NCI-H1436 (cell line): Measurements from ENCODE around the gene CELA3A.
"Not testable (repeated sequence)": the region's sequence is repeated elsewhere in the genome, so short reads cannot be mapped to it uniquely, and the experiment has no call there.

Experiments used
- DNase-seq: peaks from one replicate; lab custom pipeline; 2025; lab: John Stamatoyannopoulos, UW

The CELA3A gene

GRCh38 chr1:22018583-22019559, 17.4 kb downstream of the CELA3A start:
- DNase-seq = no peak

DNA sequence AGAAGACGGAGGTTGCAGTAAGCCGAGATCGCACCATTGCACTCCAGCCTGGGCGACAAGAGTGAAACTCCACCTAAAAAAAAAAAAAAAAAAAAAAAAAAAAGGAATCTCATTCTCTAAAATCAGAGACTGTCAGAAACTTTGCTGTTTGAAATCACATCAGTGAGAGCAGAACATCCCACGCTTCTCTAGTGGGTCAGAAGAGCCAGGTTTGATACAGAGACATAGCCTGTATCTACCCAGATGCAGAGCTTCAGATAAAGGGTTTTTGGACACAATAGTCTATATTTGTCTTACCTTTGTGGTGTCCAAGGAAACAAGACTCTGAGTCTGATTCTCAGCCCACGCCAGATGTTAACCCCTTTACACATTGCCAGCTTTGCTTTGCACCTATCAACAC, 19.6 kb downstream of the CELA3A start:
- DNase-seq = no peak

DNA sequence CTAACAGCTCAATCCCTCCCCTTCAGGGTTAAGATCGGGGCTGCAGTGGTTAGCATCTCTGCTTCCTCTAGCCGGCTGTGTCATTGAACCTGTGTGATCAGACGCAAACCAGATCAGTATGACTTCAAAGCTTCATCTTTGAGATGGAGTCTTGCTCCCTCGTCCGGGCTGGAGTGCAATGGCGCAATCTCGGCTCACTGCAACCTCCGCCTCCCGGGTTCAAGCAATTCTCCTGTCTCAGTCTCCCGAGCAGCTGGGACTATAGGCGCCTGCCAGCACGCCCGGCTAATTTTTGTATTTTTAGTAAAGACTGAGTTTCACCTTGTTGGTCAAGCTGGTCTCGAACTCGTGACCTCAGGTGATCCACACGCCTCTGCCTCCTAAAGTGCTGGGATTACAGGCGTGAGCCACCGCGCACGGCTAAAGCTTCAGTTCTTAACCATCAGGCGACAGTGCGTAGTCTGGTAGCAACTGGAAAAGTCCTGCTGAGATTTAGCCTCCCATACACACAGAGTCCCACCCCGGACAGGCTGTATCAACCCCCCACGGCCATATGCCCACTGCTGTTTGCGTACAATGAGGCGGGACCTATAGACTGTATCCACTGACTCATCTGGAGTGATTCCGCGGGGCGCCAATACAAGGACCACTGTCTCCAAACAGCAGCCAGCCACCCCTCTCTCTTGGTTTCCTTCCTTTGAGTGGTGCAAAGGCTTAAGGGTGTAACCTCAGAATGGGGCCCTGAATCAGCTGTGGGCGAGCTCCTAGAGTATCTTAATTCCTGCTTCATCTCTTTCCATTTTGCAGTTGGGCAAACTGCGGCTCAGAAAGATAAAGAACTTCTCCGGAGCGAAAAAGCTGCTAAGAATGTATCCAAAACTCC, 23.3 kb downstream of the CELA3A start:
- peak; percentile 62 for DNase-seq

- DNase-seq = peak; percentile 90
Measured at GRCh38 chr1:22025368-22026155, 24.1 kb downstream of the CELA3A start.

DNA sequence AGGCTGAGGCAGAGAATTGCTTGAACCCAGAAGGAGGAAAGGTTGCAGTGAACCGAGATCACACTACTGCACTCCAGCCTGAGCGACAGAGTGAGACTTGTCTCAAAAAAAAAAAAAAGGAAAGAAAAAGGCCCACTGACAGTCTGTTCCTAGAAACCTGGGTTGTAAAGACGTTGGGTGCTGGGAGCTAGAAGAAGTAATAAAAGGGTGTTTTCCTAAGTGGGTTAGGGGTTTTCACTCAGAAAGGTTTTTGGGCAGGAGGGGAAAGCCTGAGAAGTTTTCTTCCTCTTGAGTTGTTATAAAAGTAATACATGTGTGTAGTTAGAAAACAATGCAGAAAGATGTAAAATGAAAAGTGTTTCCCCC, 25.4 kb downstream of the CELA3A start:
- DNase-seq = no peak

GRCh38 chr1:22030057-22030456, 28.6 kb downstream of the CELA3A start:
- no peak for DNase-seq

DNA sequence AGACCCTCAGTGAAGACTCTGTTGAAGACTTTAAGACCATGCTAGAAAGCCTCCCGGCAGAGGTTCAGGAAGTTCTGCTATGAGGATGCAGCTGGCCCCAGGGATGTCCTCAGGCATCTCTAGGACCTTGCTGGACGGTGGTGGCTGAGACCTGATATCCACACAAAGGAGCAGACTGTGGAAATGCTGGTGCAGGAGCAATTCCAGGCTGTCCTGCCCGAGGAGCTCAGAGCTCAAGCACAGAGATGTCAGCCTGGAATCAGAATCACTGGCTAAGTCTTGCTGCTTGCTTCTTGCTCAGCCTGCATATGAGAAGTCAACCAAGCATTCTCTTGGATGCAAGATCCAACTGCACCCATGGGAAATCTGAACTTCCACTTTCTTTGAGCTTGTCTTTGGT, 29.0 kb downstream of the CELA3A start:
- no peak for DNase-seq

DNA sequence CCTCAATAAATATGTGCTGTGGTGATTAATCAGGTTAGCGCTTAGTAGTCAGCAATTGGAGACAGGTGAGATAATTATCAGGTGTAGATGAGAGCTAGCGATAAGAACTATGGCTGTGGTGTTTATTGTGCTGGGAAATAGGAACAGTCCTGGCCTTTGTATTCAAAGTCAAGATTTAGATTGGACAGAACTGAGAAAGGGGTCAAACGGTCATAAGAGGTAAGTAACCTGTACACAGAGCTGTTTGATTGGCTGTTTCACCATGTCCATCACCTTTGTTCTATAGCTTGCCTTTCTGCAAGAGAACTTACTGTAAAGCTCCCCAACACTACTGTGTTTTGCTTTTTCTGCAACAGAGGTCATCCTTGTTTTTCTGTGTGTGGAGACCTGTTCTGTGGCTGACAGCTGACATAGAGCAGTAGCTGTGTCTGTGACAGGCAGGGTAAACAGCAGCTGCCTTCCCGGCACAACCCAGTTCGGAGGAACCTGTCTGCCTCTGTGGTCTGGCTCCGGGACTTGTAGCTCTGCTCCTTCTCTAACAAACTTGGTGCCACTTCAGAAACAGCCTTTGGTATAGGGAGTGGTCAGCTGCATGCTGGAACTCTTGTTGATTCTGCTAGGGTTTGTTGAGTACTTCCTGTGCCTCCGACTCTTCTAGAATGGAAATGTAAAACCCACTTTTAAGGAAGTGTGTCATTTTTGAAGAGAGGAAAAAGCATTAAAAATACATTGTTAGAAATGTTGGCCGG, 29.9 kb downstream of the CELA3A start:
- DNase-seq = no peak

- not testable (repeated sequence) for DNase-seq
Measured at GRCh38 chr1:22034834-22035233, 33.4 kb downstream of the CELA3A start.

GRCh38 chr1:22037520-22037919, 36.1 kb downstream of the CELA3A start:
- no peak for DNase-seq

DNA sequence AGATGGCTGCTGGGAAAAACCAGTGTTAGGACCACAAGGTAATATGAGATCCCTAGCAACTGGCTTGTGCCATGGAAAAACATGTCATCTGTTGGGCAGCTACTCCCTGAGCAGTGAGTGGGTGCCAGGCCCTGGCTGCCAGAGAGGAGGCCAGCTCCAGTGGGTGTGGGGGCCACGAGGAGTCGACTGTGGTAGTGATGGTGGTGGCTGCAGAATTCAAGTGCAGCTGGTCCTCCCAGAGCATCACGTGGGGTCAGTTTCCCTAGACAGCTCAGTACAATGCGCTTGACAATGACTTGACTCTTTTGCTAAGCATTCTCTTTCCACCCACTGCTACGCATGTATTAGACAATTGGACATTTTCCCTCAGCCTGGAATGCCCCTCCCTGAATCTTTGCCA, 36.6 kb downstream of the CELA3A start:
- no peak for DNase-seq

DNA sequence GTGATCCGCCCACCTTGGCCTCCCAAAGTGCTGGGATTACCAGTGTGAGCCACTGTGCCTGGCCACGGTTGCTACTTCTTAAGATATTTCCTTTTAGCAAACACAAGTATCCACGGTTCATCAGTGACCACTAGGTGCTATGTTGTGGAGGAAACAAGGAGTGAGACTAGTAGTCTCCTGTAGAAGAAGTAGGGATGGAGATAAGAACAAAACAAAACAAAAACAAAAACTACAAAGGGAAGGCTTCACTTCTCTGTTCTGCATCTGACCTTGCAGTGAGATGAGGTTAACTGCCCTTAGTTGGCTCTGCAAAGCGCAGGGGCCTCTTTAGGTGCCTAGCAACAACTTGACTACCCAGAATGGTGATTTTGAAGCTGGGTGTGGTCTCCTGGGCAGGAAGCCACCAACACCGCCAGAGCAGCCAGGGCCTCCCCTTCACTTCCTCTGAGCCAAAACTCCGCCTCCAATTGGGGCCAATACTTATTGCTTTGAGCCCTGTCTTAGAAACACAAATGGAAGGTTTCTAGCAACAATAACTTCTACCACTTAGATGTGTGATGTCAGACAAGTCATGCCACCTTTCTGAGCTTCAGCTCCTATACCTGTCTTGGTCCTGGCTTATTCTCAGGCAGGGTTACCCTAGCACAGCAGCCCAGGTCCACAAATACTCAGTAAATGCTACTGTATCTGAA, 38.3 kb downstream of the CELA3A start:
- DNase-seq = peak; percentile 57

DNA sequence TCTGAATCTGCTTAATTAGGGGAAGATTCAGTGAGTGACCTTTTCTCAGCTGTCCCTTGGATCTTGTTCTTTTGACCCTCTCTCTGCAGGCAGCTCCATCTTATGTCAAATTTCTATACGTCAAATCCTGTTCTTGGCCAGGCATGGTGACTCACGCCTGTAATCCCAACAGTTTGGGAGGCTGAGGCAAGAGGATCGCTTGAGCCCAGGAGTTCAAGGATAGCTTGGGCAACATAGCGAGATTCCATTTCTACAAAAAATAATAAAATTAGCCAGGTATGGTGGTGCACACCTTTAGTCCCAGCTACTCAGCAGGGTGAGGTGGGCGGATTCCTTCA, 38.8 kb downstream of the CELA3A start:
- no peak for DNase-seq

GRCh38 chr1:22041505-22041904, 40.0 kb downstream of the CELA3A start:
- DNase-seq = no peak

DNA sequence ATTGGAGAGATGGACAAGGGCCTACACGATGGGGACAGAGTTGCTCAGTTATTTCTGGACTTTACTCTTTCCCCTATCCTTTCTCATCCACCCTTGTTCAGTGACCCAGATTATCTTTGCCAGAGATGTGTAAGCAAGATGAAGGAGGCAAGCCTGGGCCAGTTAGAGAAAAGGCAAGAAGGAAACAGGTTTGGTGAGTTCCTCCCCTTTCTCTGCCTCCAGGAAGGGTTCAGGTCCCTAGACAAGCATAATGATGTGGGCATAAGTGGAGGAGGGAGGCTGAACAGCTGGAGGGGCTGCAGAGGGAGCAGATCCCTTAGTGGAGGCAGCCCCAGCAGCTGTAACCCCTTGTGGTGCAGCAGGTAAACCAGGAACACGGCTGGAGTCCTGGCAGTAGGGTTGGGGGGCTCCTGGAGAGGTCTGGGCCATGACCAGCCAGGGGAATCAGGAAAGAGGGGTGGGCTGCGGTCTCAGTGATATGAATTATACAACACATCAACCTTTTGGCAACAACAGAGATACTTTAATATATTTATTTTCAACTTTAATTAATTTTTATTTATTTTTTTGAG, 41.8 kb downstream of the CELA3A start:
- DNase-seq = no peak

- DNase-seq = no peak
Measured at GRCh38 chr1:22044690-22045420, 43.4 kb downstream of the CELA3A start.

DNA sequence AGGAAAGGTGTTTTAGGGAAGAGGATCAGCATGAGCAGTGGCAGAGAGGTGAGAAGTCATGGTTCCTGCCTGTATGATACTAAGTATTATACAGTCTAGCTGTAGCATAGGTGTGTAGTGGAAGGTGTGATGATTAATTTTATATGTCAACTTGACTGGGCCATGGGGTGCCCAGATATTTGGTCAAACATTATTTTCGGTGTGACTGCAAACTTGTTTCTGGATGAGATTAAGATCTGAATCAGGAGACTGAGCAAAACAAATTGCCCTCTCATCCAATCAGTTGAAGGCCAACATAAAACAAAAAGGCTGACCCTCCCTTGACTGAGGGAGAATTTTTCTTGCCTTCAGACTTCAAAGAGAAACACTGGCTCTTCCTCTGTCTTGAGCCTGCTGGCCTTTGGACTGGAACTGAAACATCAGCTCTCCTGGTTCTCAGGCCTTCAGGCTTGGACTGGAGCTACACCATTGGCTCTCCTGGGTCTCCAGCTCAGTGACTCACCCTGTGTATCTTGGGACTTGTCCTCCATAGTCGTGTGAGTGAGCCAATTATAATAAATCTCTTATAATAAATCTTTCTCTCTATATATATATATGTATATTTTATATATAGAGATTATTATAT, 44.3 kb downstream of the CELA3A start:
- DNase-seq = no peak

- no peak for DNase-seq
Measured at GRCh38 chr1:22048351-22049192, 47.1 kb downstream of the CELA3A start.
